H1 (cell line): ENCODE results near the gene AURKB. TPM values are rescaled to one million over a fixed set of nuclear protein-coding genes. Genes with fewer than 3 reads are reported as not detected.

Experiments used
- CTCF ChIA-PET: fragments of 300-600 bp; sonication (Branson Sonifier 250); formaldehyde crosslinking; loops from one replicate; lab custom pipeline; 2021; ENCODE audit not compliant: partially characterized antibody; lab: Charles Lee
- POLR2A ChIA-PET: fragments of 300-600 bp; sonication (Branson Sonifier 250); formaldehyde crosslinking; loops from one replicate; lab custom pipeline; 2021; ENCODE audit warnings: inconsistent platforms; ENCODE audit not compliant: partially characterized antibody; lab: Charles Lee
- DNase-seq, 2 experiments: peaks; one replicate each; pipeline versions ENCODE4 v3.0.0 to v3.0.0-alpha.2; 2010 to 2022; ENCODE audit warnings: low spot score in 2 of 2, low read depth in 1 of 2, mixed read lengths in 1 of 2
- FAIRE-seq: peaks from 2 replicates; lab custom pipeline; 2011; peaks lifted over from hg19 to GRCh38; lab: Jason Lieb, UNC
- H2AFZ ChIP-seq: 2 replicates; pipeline ENCODE4 v1.8.1; 2012; ENCODE audit warnings: low read length, inconsistent platforms
- H2AK5ac ChIP-seq: 2 replicates; pipeline ENCODE4 v1.6.1; 2013; ENCODE audit warnings: low read depth, low read length
- H2BK120ac ChIP-seq: replicated peaks from 2 replicates; pipeline ENCODE3; 2013; ENCODE audit warnings: low read depth, low read length, inconsistent platforms
- H2BK12ac ChIP-seq: 2 replicates; pipeline ENCODE4 v1.6.1; 2013; ENCODE audit warnings: low read depth, low read length
- H2BK15ac ChIP-seq: 2 replicates; pipeline ENCODE4 v1.6.1; 2013; ENCODE audit warnings: low read length
- H2BK20ac ChIP-seq: 2 replicates; pipeline ENCODE4 v1.6.1; 2013; ENCODE audit warnings: low read length
- H2BK5ac ChIP-seq: 2 replicates; pipeline ENCODE4 v1.6.1; 2013; ENCODE audit warnings: low read depth, low read length
- H3K14ac ChIP-seq: 2 replicates; pipeline ENCODE4 v1.6.1; 2013; ENCODE audit warnings: inconsistent platforms; ENCODE audit not compliant: insufficient read length
- H3K18ac ChIP-seq: 2 replicates; pipeline ENCODE4 v1.6.1; 2013; ENCODE audit warnings: low read length; ENCODE audit errors: extremely low read depth
- H3K23ac ChIP-seq: 2 replicates; pipeline ENCODE4 v1.6.1; 2013; ENCODE audit warnings: inconsistent platforms; ENCODE audit not compliant: insufficient read length
- H3K23me2 ChIP-seq: 2 replicates; pipeline ENCODE4 v1.6.1; 2013; ENCODE audit warnings: low read depth, low read length
- H3K27ac ChIP-seq: 2 replicates; pipeline ENCODE4 v1.6.1; 2011; ENCODE audit warnings: low read depth, low read length, inconsistent platforms
- H3K27me3 ChIP-seq, 4 experiments: replicated peaks in 1 of 4; 1 replicate in 1 of 4; 2 replicates in 3 of 4; pipeline versions ENCODE4 v1.6.1 to v1.8.1; 2011 to 2013; ENCODE audit warnings: low read length in 3 of 4, mild to moderate bottlenecking in 3 of 4, inconsistent platforms in 2 of 4, mixed read lengths in 2 of 4, moderate library complexity in 1 of 4; ENCODE audit not compliant: control insufficient read depth in 3 of 4, insufficient read depth in 3 of 4; ENCODE audit errors: extremely low read depth in 1 of 4
- H3K36me3 ChIP-seq, 4 experiments: 2 replicates each; pipeline versions ENCODE4 v1.6.1 to v1.8.1; 2011 to 2013; ENCODE audit warnings: mild to moderate bottlenecking in 4 of 4, low read length in 3 of 4, moderate library complexity in 2 of 4, control low read depth in 1 of 4, inconsistent platforms in 1 of 4; ENCODE audit not compliant: insufficient read depth in 4 of 4, control insufficient read depth in 2 of 4
- H3K4ac ChIP-seq: replicated peaks from 2 replicates; pipeline ENCODE3; 2013; ENCODE audit warnings: low read length, low read depth, mixed read lengths, inconsistent platforms; ENCODE audit not compliant: insufficient read length
- H3K4me1 ChIP-seq, 4 experiments: replicated peaks in 1 of 4; 1 replicate in 1 of 4; 2 replicates in 3 of 4; pipeline versions ENCODE4 v1.6.1 to v1.8.1; 2011 to 2013; ENCODE audit warnings: low read length in 3 of 4, inconsistent platforms in 2 of 4, mixed read lengths in 1 of 4; ENCODE audit not compliant: insufficient read depth in 4 of 4, control insufficient read depth in 3 of 4
- H3K4me2 ChIP-seq, 2 experiments: 2 replicates each; pipeline versions ENCODE4 v1.6.1 to v1.8.1; 2011 to 2013; ENCODE audit warnings: low read depth in 2 of 2, low read length in 2 of 2, control low read depth in 1 of 2, inconsistent platforms in 1 of 2, mild to moderate bottlenecking in 1 of 2; ENCODE audit not compliant: insufficient read depth in 1 of 2
- H3K4me3 ChIP-seq, 4 experiments: fragments of 200-600, 300-600 bp in 1 of 4; sonication (generic), shearing (Covaris generic), sonication (Bioruptor Twin) in 1 of 4; 2 replicates each; pipeline versions ENCODE4 v1.5.1 to v1.8.1; 2011 to 2016; ENCODE audit warnings: low read length in 4 of 4, low read depth in 3 of 4, control low read depth in 2 of 4, inconsistent platforms in 2 of 4, mild to moderate bottlenecking in 2 of 4, mixed read lengths in 1 of 4, moderate library complexity in 1 of 4; ENCODE audit not compliant: insufficient read depth in 2 of 4; ENCODE audit errors: extremely low read depth in 1 of 4
- H3K56ac ChIP-seq: replicated peaks from 2 replicates; pipeline ENCODE3; 2013; ENCODE audit warnings: low read depth, mild to moderate bottlenecking, mixed read lengths, low read length, inconsistent platforms; ENCODE audit not compliant: insufficient read length
- H3K79me1 ChIP-seq: 2 replicates; pipeline ENCODE4 v1.6.1; 2013; ENCODE audit warnings: low read depth, low read length, control low read depth
- H3K79me2 ChIP-seq, 2 experiments: 2 replicates each; pipeline versions ENCODE4 v1.6.1 to v1.8.1; 2012 to 2013; ENCODE audit warnings: low read length in 2 of 2, mild to moderate bottlenecking in 2 of 2, inconsistent platforms in 1 of 2; ENCODE audit not compliant: insufficient read depth in 2 of 2, control insufficient read depth in 1 of 2
- H3K9ac ChIP-seq, 4 experiments: replicated peaks in 1 of 4; 1 replicate in 1 of 4; 2 replicates in 3 of 4; pipeline versions ENCODE4 v1.6.1 to v1.8.1; 2011 to 2013; ENCODE audit warnings: low read depth in 3 of 4, low read length in 3 of 4, control low read depth in 2 of 4, mild to moderate bottlenecking in 2 of 4, moderate library complexity in 2 of 4, inconsistent platforms in 1 of 4; ENCODE audit errors: extremely low read depth in 1 of 4
- H3K9me3 ChIP-seq, 2 experiments: 2 replicates each; pipeline versions ENCODE4 v1.6.1 to v1.8.1; 2012 to 2013; ENCODE audit warnings: mild to moderate bottlenecking in 2 of 2, moderate library complexity in 2 of 2, control low read depth in 1 of 2, inconsistent platforms in 1 of 2, low read depth in 1 of 2, low read length in 1 of 2, mixed read lengths in 1 of 2; ENCODE audit not compliant: insufficient read depth in 2 of 2
- H4K20me1 ChIP-seq, 2 experiments: replicated peaks in 1 of 2; 2 replicates each; pipeline versions ENCODE3 to v1.8.1; 2011 to 2013; ENCODE audit warnings: inconsistent platforms in 2 of 2, low read length in 2 of 2, mild to moderate bottlenecking in 1 of 2; ENCODE audit not compliant: insufficient read depth in 2 of 2, control insufficient read depth in 1 of 2
- H4K5ac ChIP-seq: 2 replicates; pipeline ENCODE4 v1.6.1; 2013; ENCODE audit warnings: low read length, low read depth, mixed read lengths, inconsistent platforms; ENCODE audit not compliant: insufficient read length
- H4K8ac ChIP-seq: 2 replicates; pipeline ENCODE4 v1.8.0; 2013; ENCODE audit warnings: mild to moderate bottlenecking, moderate library complexity, low read length, inconsistent platforms; ENCODE audit not compliant: insufficient read depth; ENCODE audit errors: extremely low read depth
- H4K91ac ChIP-seq: replicated peaks from 2 replicates; pipeline ENCODE3; 2013; ENCODE audit warnings: low read length, mixed read lengths, inconsistent platforms; ENCODE audit not compliant: insufficient read length
- ASH2L ChIP-seq: fragments of 200-600, 300-600 bp; sonication (generic); IDR thresholded peaks from one replicate; pipeline ENCODE4 v1.7.1; 2017; ENCODE audit warnings: low read length
- ATF2 ChIP-seq: IDR thresholded peaks from 2 replicates; pipeline ENCODE4 v1.6.1; 2012; ENCODE audit warnings: low read length, inconsistent platforms
- CBX5 ChIP-seq: fragments of 300-800, 300-1000 bp; sonication (generic); IDR thresholded peaks from 2 replicates; pipeline ENCODE4 v1.7.1; 2016; ENCODE audit warnings: antibody characterized with exemption, low read length, low read depth
- EZH2 ChIP-seq: fragments of 200-600 bp; sonication (generic); IDR thresholded peaks from 2 replicates; pipeline ENCODE4 v1.7.1; 2012; ENCODE audit warnings: low read depth, mild to moderate bottlenecking, moderate library complexity, low read length, inconsistent platforms; ENCODE audit not compliant: severe bottlenecking
- FOSL1 ChIP-seq: IDR thresholded peaks from 2 replicates; pipeline ENCODE4 v1.6.1; 2011; ENCODE audit warnings: mild to moderate bottlenecking, low read depth, low read length, moderate library complexity; ENCODE audit not compliant: insufficient read depth
- MAX ChIP-seq: IDR thresholded peaks from 2 replicates; pipeline ENCODE4 v1.6.1; 2012; ENCODE audit warnings: inconsistent platforms
- POLR2AphosphoS5 ChIP-seq: IDR thresholded peaks from 2 replicates; pipeline ENCODE4 v1.6.1; 2011; ENCODE audit warnings: low read depth, low read length
- SIX5 ChIP-seq: IDR thresholded peaks from 2 replicates; pipeline ENCODE4 v1.6.1; 2011; ENCODE audit warnings: mild to moderate bottlenecking, low read depth, low read length
- TAF1 ChIP-seq: IDR thresholded peaks from 2 replicates; pipeline ENCODE4 v1.6.1; 2011; ENCODE audit warnings: mild to moderate bottlenecking, low read depth, low read length
- USF2 ChIP-seq: IDR thresholded peaks from 2 replicates; pipeline ENCODE4 v1.6.1; 2011; ENCODE audit warnings: low read length, improper control_type of control experiment
- WGBS, 2 experiments: shearing (Covaris generic) in 1 of 2; methylation state at CpG; one replicate each; pipeline versions ENCODE4 v1.1.6 to v1.1.7; 2013 to 2015; ENCODE audit warnings: low lambda C conversion rate in 2 of 2, mixed read lengths in 2 of 2, inconsistent platforms in 1 of 2, low coverage in 1 of 2, missing lambda C conversion rate in 1 of 2; ENCODE audit not compliant: insufficient replicate concordance in 2 of 2, insufficient coverage in 1 of 2, insufficient read length in 1 of 2; ENCODE audit errors: extremely low coverage in 1 of 2, missing lambda C conversion rate in 1 of 2; 5-methylcytosine and 5-hydroxymethylcytosine counted together
- polyA plus RNA-seq, 7 experiments: library from polyadenylated mRNA; depleted of rRNA in 3 of 7; stranded (reverse) in 5 of 7; unstranded in 2 of 7; fragments of >200 nt in 5 of 7; fragments of 200-250 nt in 2 of 7; gene quantifications; 1 replicate in 5 of 7; 2 replicates in 1 of 7; 4 replicates in 1 of 7; pipeline versions ENCODE4 v1.2.1 to v1.2.3, GENCODE V29; 2011 to 2013; ENCODE audit warnings: missing spikeins in 2 of 7, mixed read lengths in 2 of 7
- total RNA-seq: library from RNA; stranded (reverse); fragmentation: NEBNext Ultra II Directional; extraction: Animal tissue kit (Norgen Biotek cat#: 25700); gene quantifications from 2 replicates; pipeline ENCODE4 v1.2.1, GENCODE V29; 2021

Gene AURKB
- total and polyA plus RNA-seq, 2 of the 8 experiments (the other 6 are each of a cell fraction or from before 2014, with no cell fraction given), result 102 to 160 TPM

DNA sequence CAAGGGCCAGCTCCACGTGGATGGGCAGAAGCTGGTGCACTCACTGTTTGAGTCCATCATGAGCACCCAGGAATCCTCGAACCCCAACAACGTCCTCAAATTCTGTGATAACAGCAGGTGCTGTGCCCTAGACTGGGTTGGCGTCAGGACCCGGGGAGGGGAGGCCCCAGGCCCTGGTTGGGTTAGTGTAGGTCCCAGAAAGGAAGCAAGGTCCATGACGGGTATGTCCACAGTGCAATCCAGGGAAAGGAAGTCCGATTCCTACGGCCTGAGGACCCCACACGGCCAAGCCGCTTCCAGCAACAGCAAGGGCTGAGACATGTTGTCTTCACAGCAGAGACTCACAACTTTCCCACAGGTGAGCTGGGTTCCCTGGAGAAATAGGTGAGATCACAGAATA lies 45.9 kb upstream of the AURKB start:
- H3K23me2 ChIP-seq, result no peaks in the 10 kb centered on the region
- no peak overlapping the region for H3K56ac ChIP-seq
- POLR2A ChIA-PET, result interaction anchor here (0.6 to 66.3 kb wide), 3 partner anchors 8 to 120 kb away, joined by 3 to 1521 read pairs (median 1521); partner anchors contain the start of genes CTC1, PFAS, RANGRF and SLC25A35
- FAIRE-seq (no peak), DNase-seq (no peak)
- CTCF ChIA-PET, result interaction anchor here (0.7 to 1.3 kb wide), 2 partner anchors 12 to 45 kb away, joined by 3 to 4 read pairs; no protein-coding TSS in a partner anchor
- H3K18ac ChIP-seq, result no peak overlapping the region
- no peaks in the 10 kb centered on the region for H3K4me1 ChIP-seq
- H2BK20ac ChIP-seq, result no peak overlapping the region
- peaks cover 30 to 73% (median 55%) of the 10 kb centered on the region in 4 experiments for H3K36me3 ChIP-seq
- no peaks in the 10 kb centered on the region for H3K27me3 ChIP-seq
- no peak overlapping the region for H3K23ac ChIP-seq
- no peak overlapping the region for H2AFZ ChIP-seq
- no peak overlapping the region for H2BK120ac ChIP-seq
- no peak overlapping the region for H2AK5ac ChIP-seq
- H3K79me2 ChIP-seq, result peaks cover 6 to 21% of the 10 kb centered on the region in 2 experiments
- no peak overlapping the region for H3K4me3 ChIP-seq
- WGBS, 2 experiments, result 92% methylated on average over 10 of the region's 10 CpGs; no CpG with 5 or more reads in 1 of the 2 experiments
- H2BK12ac ChIP-seq, result no peak overlapping the region
- H3K27ac ChIP-seq, result no peak overlapping the region
- no peak overlapping the region for H3K4me2 ChIP-seq
- H2BK15ac ChIP-seq, result no peak overlapping the region
- H3K79me1 ChIP-seq, result peaks cover 9% of the 10 kb centered on the region; the same call in 1 of the 2 replicates
- H4K5ac ChIP-seq, result no peak overlapping the region
- no peak overlapping the region for H3K14ac ChIP-seq
- no peak overlapping the region for H4K91ac ChIP-seq
- H2BK5ac ChIP-seq, result no peak overlapping the region
- no peak overlapping the region for H3K4ac ChIP-seq
- peaks cover 0 to 5% of the 10 kb centered on the region in 2 experiments for H4K20me1 ChIP-seq
- no peak overlapping the region for H4K8ac ChIP-seq
- no peaks in the 10 kb centered on the region for H3K9me3 ChIP-seq
- H3K9ac ChIP-seq, result no peak overlapping the region
- TF ChIP-seq EZH2, result no peak
- no peak for TF ChIP-seq TAF1
- no peak for TF ChIP-seq CBX5
- no peak for TF ChIP-seq ASH2L
- TF ChIP-seq FOSL1, result no peak
- TF ChIP-seq USF2, result no peak
- TF ChIP-seq POLR2AphosphoS5, result no peak
- no peak for TF ChIP-seq MAX
- no peak for TF ChIP-seq ATF2
- no peak for TF ChIP-seq SIX5
